Astrocyte (in vitro differentiated cells and primary cell): ENCODE data around the gene PAFAH2. TPM values are rescaled to one million over a fixed set of nuclear protein-coding genes. Genes with fewer than 3 reads are reported as not detected.

Experiments used
- DNase-seq: peaks from one replicate; pipeline ENCODE4 v3.0.0-alpha.2; 2010; ENCODE audit warnings: low read depth
- FAIRE-seq: peaks from 2 replicates; lab custom pipeline; 2011; peaks lifted over from hg19 to GRCh38; lab: Jason Lieb, UNC
- H2AFZ ChIP-seq: 2 replicates; pipeline ENCODE4 v1.6.0; 2012; ENCODE audit warnings: low read depth, low read length, inconsistent platforms
- H3K27ac ChIP-seq: 2 replicates; pipeline ENCODE4 v1.5.1; 2011; ENCODE audit warnings: low read depth, low read length, inconsistent platforms
- H3K27me3 ChIP-seq: 2 replicates; pipeline ENCODE4 v1.6.0; 2011; ENCODE audit warnings: low read length, inconsistent platforms; ENCODE audit not compliant: insufficient read depth
- H3K36me3 ChIP-seq: 2 replicates; pipeline ENCODE4 v1.5.1; 2011; ENCODE audit warnings: low read length, inconsistent platforms; ENCODE audit not compliant: insufficient read depth
- H3K4me1 ChIP-seq: 2 replicates; pipeline ENCODE4 v1.5.1; 2011; ENCODE audit warnings: low read length, inconsistent platforms; ENCODE audit not compliant: insufficient read depth
- H3K4me2 ChIP-seq: 2 replicates; pipeline ENCODE4 v1.6.0; 2012; ENCODE audit warnings: low read length, inconsistent platforms
- H3K4me3 ChIP-seq: 2 replicates; pipeline ENCODE4 v1.5.1; 2011; ENCODE audit warnings: low read depth, mild to moderate bottlenecking, low read length, inconsistent platforms; ENCODE audit not compliant: insufficient read depth
- H3K79me2 ChIP-seq: 2 replicates; pipeline ENCODE4 v1.6.0; 2012; ENCODE audit warnings: mild to moderate bottlenecking, low read length, inconsistent platforms; ENCODE audit not compliant: insufficient read depth
- H3K9ac ChIP-seq: 2 replicates; pipeline ENCODE4 v1.6.0; 2012; ENCODE audit warnings: mild to moderate bottlenecking, low read length, inconsistent platforms
- H3K9me3 ChIP-seq: 2 replicates; pipeline ENCODE4 v1.5.1; 2012; ENCODE audit warnings: low read depth, mild to moderate bottlenecking, low read length, inconsistent platforms; ENCODE audit not compliant: insufficient read depth
- H4K20me1 ChIP-seq: 2 replicates; pipeline ENCODE4 v1.6.0; 2012; ENCODE audit warnings: low read length, inconsistent platforms; ENCODE audit not compliant: insufficient read depth
- H3K27ac Mint-ChIP-seq: one replicate; pipeline ENCODE4 v1.8.0; 2021; ENCODE audit warnings: mild to moderate bottlenecking, mixed read lengths; ENCODE audit not compliant: unreplicated experiment
- H3K27me3 Mint-ChIP-seq: one replicate; pipeline ENCODE4 v1.8.0; 2021; ENCODE audit warnings: low read depth, mixed read lengths; ENCODE audit not compliant: unreplicated experiment
- H3K36me3 Mint-ChIP-seq: one replicate; pipeline ENCODE4 v1.8.0; 2021; ENCODE audit warnings: low read depth, mixed read lengths; ENCODE audit not compliant: unreplicated experiment
- H3K4me1 Mint-ChIP-seq: one replicate; pipeline ENCODE4 v1.8.0; 2021; ENCODE audit warnings: low read depth, mixed read lengths; ENCODE audit not compliant: unreplicated experiment
- H3K4me3 Mint-ChIP-seq: one replicate; pipeline ENCODE4 v1.8.0; 2021; ENCODE audit warnings: mild to moderate bottlenecking, moderate library complexity, mixed read lengths; ENCODE audit not compliant: unreplicated experiment
- H3K9me3 Mint-ChIP-seq: one replicate; pipeline ENCODE4 v1.8.0; 2021; ENCODE audit warnings: mild to moderate bottlenecking, mixed read lengths; ENCODE audit not compliant: unreplicated experiment
- CTCF ChIP-seq: IDR thresholded peaks from 2 replicates; pipeline ENCODE4 v1.5.1; 2011; ENCODE audit warnings: low read depth, mild to moderate bottlenecking, inconsistent platforms, low read length, moderate library complexity; ENCODE audit not compliant: insufficient read depth
- EZH2 ChIP-seq: IDR thresholded peaks from 2 replicates; pipeline ENCODE4 v1.6.1; 2012; ENCODE audit warnings: mild to moderate bottlenecking, low read length, inconsistent platforms; ENCODE audit not compliant: insufficient read depth
- total RNA-seq: library from RNA; stranded (reverse); gene quantifications from 2 replicates; pipeline ENCODE4 v1.2.1, GENCODE V29; 2021

Gene PAFAH2
- total RNA-seq, 1 donor from 2014 or later = 14.1 TPM

GRCh38 chr1:25926731-25927496 lies 70.9 kb downstream of the PAFAH2 start:
- Histone ChIP-seq H3K27me3 (peaks cover 5% of the 10 kb centered on the region), H3K4me2 (no peak overlapping the region), H3K27ac (no peak overlapping the region), H3K4me3 (no peak overlapping the region), H3K9me3 (no peaks in the 10 kb centered on the region), H4K20me1 (no peaks in the 10 kb centered on the region), H3K9ac (no peak overlapping the region), H3K4me1 (peaks cover 18% of the 10 kb centered on the region), H3K79me2 (no peaks in the 10 kb centered on the region), H3K36me3 (no peaks in the 10 kb centered on the region), H2AFZ (peak overlapping the region; percentile 47)
- TF ChIP-seq CTCF (no peak), EZH2 (no peak)
- FAIRE-seq (no peak), DNase-seq (no peak)
- Mint-ChIP-seq H3K4me1 (peaks cover 4% of the 10 kb centered on the region), H3K36me3 (no peaks in the 10 kb centered on the region), H3K9me3 (no peaks in the 10 kb centered on the region), H3K27me3 (peaks cover 16% of the 10 kb centered on the region), H3K4me3 (no peak overlapping the region), H3K27ac (peak overlapping the region; percentile 38)

DNA sequence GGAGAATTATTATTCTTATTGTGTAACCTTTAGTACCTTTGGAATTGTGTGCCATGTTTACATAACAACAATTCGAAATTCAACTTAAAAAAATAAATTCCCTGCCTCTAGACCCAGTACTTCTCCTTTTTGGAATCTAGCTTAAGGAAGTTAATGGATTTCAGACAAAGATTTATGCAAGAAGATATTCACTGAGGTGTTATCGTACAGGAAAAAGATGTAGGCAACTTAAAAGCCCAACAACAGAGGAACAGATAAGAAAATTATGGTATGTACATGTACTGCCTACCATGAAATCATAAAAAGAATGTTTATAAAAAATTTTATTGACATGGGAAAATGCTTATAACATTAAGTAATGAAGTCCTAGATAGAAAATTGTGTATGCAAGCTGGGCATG lies 73.4 kb downstream of the PAFAH2 start:
- H3K4me1 ChIP-seq = peaks cover 18% of the 10 kb centered on the region
- Mint-ChIP-seq H3K4me3 (no peak overlapping the region), H3K4me1 (peaks cover 6% of the 10 kb centered on the region), H3K27me3 (peaks cover 14% of the 10 kb centered on the region), H3K9me3 (no peaks in the 10 kb centered on the region), H3K27ac (no peak overlapping the region), H3K36me3 (no peaks in the 10 kb centered on the region)
- no peaks in the 10 kb centered on the region for H3K9me3 ChIP-seq
- FAIRE-seq = no peak
- no peak overlapping the region for H2AFZ ChIP-seq
- no peaks in the 10 kb centered on the region for H3K36me3 ChIP-seq
- no peak overlapping the region for H3K4me2 ChIP-seq
- no peak overlapping the region for H3K4me3 ChIP-seq
- no peak overlapping the region for H3K27ac ChIP-seq
- H3K9ac ChIP-seq = no peak overlapping the region
- H3K79me2 ChIP-seq = no peaks in the 10 kb centered on the region
- no peak for DNase-seq
- peaks cover 5% of the 10 kb centered on the region for H3K27me3 ChIP-seq
- TF ChIP-seq CTCF (no peak), EZH2 (no peak)
- no peaks in the 10 kb centered on the region for H4K20me1 ChIP-seq

DNA sequence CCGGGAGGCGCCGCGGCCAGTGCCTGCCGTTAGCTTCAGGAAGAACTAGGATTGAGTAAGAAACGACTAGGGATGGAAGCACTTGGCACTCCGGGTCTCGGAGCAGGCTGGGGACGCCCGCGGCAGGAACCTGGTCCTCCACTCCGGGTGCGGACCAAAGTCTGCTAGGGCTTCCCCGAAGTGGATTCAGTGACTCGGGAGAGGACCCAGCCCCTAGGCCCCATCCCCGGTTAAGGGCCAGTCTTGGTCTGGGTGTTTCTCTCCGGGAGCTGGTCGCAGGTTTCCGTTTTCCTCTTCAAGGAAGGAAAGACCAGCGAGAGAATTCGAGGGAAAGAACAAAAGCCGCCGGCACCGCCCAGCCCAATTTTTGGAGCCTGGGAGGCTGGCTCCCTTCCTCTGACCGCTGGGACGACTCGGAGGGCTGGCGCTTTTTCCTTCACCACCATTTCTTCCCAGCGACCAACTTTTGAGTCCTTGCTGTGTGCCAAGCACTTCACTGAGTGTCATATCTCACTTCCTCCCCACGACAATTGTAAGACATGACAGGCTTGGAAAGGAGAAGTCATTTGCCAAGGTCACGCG lies 74.8 kb downstream of the PAFAH2 start:
- Mint-ChIP-seq H3K4me1 (peaks cover 7% of the 10 kb centered on the region), H3K36me3 (no peaks in the 10 kb centered on the region), H3K27me3 (peaks cover 14% of the 10 kb centered on the region), H3K27ac (peak overlapping the region; percentile 34), H3K9me3 (no peaks in the 10 kb centered on the region), H3K4me3 (peak overlapping the region; percentile 70)
- no peaks in the 10 kb centered on the region for H3K9me3 ChIP-seq
- no peaks in the 10 kb centered on the region for H4K20me1 ChIP-seq
- peaks cover 5% of the 10 kb centered on the region for H3K27me3 ChIP-seq
- H2AFZ ChIP-seq = peak overlapping the region; percentile 87
- H3K79me2 ChIP-seq = no peaks in the 10 kb centered on the region
- DNase-seq (no peak), FAIRE-seq (no peak)
- H3K36me3 ChIP-seq = no peaks in the 10 kb centered on the region
- no peak overlapping the region for H3K27ac ChIP-seq
- peaks cover 18% of the 10 kb centered on the region for H3K4me1 ChIP-seq
- peak overlapping the region; percentile 94 for H3K4me2 ChIP-seq
- H3K4me3 ChIP-seq = peak overlapping the region; percentile 57
- peak overlapping the region; percentile 67 for H3K9ac ChIP-seq
- TF ChIP-seq EZH2 (no peak), CTCF (no peak)
